Left lung (tissue), 10 donors: ENCODE measurements around the gene HSPA8. TPM values are rescaled to one million over a fixed set of nuclear protein-coding genes. Genes with fewer than 3 reads are reported as not detected.

Source experiments
- ATAC-seq: fragments of 200-7000 bp; cut with Tn5 transposase; one replicate; pipeline ENCODE4 v1.9.1; 2020; ENCODE audit warnings: moderate library complexity
- DNase-seq, 4 donors: peaks; one replicate each; pipeline ENCODE4 v3.0.0-alpha.2; 2013 to 2020
- H3K27ac ChIP-seq, 2 donors: fragments of 200-600 bp; sonication (generic) in 1 of 2; one replicate each; pipeline versions ENCODE4 v1.5.0 to v1.8.0; 2020 to 2021
- H3K27me3 ChIP-seq, 2 donors: fragments of 200-600 bp; sonication (generic) in 1 of 2; one replicate each; pipeline versions ENCODE4 v1.5.0 to v1.8.0; 2020 to 2021
- H3K36me3 ChIP-seq, 2 donors: fragments of 200-600 bp; sonication (generic) in 1 of 2; one replicate each; pipeline versions ENCODE4 v1.5.0 to v1.8.0; 2020 to 2021
- H3K4me1 ChIP-seq, 2 donors: fragments of 200-600 bp; one replicate each; pipeline ENCODE4 v1.8.0; 2021
- H3K4me3 ChIP-seq, 2 donors: fragments of 200-600 bp; sonication (generic) in 1 of 2; one replicate each; pipeline versions ENCODE4 v1.5.0 to v1.8.0; 2020 to 2021; ENCODE audit warnings: mild to moderate bottlenecking in 1 of 2
- H3K9me3 ChIP-seq, 2 donors: fragments of 200-600 bp; sonication (generic) in 1 of 2; one replicate each; pipeline versions ENCODE4 v1.5.0 to v1.8.0; 2020 to 2021
- intact Hi-C, 2 donors: fragments of 100-400 bp; cut with DNase I; formaldehyde crosslinking; loops; one replicate each; pipeline versions ENCODE4 v1.11.2 to v1.14.2; 2022
- polyA plus RNA-seq, 6 donors: library from polyadenylated mRNA; unstranded; fragments of 120-200 nt; gene quantifications; one replicate each; pipeline ENCODE4 v1.2.1, GENCODE V29; 2013; ENCODE audit not compliant: insufficient read length in 6 of 6
- total RNA-seq, 2 donors: library from RNA; stranded (reverse); fragmentation: NEBNext Ultra II Directional; extraction: Animal tissue kit (Norgen Biotek cat#: 25700); gene quantifications; one replicate each; pipeline ENCODE4 v1.2.1, GENCODE V29; 2021
- TF ChIP-seq, protein P1 (sequence below), 2 donors: fragments of 200-600 bp; sonication (generic) in 1 of 2; IDR thresholded peaks; one replicate each; pipeline versions ENCODE4 v1.5.0 to v1.8.0; 2021; ENCODE audit warnings: antibody characterized with exemption in 2 of 2
- donor health status: DM: no; HTN: yes; CAD: no.
- donor health status: DM: no; HTN: no; CAD: no.

HSPA8 gene
- total and polyA plus RNA-seq, 8 donors: 823 to 1,371 (median 1,074) TPM

DNA sequence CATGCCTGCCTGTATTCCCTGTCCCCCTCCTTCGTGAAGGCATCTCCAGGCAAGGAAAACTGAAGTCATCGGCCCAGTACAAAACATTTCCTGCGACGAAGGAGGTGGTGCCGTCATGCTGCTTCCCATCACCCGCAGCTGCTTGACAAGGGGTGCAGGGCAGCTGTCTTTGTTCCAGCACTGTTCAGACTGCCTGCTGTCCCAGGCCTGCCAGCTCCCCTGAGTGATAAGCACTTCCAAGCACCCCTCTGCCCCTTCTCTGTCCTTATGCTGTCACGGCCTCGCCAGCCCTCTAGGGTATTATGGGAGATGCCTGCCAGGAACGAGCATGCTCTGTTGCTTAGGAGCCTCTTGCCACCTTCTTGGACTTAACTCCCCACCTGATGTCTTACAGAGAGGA is 43.2 kb downstream of the HSPA8 start:
- no peak overlapping the region for H3K27ac ChIP-seq
- ATAC-seq (no peak), DNase-seq (no peak)
- no peaks in the 10 kb centered on the region for H3K36me3 ChIP-seq
- no peak overlapping the region for H3K4me3 ChIP-seq
- TF ChIP-seq, protein P1, sequence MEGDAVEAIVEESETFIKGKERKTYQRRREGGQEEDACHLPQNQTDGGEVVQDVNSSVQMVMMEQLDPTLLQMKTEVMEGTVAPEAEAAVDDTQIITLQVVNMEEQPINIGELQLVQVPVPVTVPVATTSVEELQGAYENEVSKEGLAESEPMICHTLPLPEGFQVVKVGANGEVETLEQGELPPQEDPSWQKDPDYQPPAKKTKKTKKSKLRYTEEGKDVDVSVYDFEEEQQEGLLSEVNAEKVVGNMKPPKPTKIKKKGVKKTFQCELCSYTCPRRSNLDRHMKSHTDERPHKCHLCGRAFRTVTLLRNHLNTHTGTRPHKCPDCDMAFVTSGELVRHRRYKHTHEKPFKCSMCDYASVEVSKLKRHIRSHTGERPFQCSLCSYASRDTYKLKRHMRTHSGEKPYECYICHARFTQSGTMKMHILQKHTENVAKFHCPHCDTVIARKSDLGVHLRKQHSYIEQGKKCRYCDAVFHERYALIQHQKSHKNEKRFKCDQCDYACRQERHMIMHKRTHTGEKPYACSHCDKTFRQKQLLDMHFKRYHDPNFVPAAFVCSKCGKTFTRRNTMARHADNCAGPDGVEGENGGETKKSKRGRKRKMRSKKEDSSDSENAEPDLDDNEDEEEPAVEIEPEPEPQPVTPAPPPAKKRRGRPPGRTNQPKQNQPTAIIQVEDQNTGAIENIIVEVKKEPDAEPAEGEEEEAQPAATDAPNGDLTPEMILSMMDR (IDR thresholded peaks at IDR 0.05): no peak
- H3K9me3 ChIP-seq: no peaks in the 10 kb centered on the region
- H3K27me3 ChIP-seq: peaks cover 0 to 8% of the 10 kb centered on the region in 2 donors
- intact Hi-C loops: no loop called here
- H3K4me1 ChIP-seq: peaks cover 4 to 10% of the 10 kb centered on the region in 2 donors

DNA sequence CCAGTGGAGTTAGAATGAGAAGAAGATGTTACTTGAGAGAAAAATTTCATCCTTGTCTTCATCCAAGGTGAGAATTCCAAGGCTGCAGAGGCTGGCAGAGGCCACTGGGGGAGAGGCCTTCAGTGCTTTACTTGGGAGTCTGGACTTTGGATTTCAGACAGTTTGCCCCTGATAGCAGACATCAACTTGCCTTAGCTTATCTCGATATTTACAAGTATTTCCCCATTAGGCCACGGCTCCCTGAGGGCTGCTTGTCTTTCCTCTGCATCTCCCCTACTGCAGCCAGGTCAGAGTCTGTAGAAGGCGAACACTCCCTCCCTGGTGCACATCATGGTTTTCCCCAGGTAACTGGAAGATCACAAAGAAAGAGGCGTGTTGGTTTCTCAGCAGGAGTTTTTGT is 50.4 kb downstream of the HSPA8 start:
- TF ChIP-seq, protein P1 (IDR thresholded peaks at IDR 0.05): no peak
- Histone ChIP-seq H3K4me3 (no peak overlapping the region), H3K36me3 (no peaks in the 10 kb centered on the region), H3K4me1 (no peaks in the 10 kb centered on the region), H3K27me3 (peaks cover 0 to 14% of the 10 kb centered on the region in 2 donors), H3K9me3 (no peaks in the 10 kb centered on the region), H3K27ac (no peak overlapping the region)
- no peak for ATAC-seq
- DNase-seq: no peak
- intact Hi-C loops: no loop called here

Other genes with a start within 250 kb of the HSPA8 start
- gene CRTAM, start 223.6 kb downstream of the HSPA8 start, total RNA-seq: 1 to 10 TPM; 2.5 to 3.4 TPM
- gene CRTAM, start 223.6 kb downstream of the HSPA8 start, polyA plus RNA-seq: under 1 TPM; 0.15 to 0.43 (median 0.34) TPM
- gene JHY, start 179.4 kb downstream of the HSPA8 start, total RNA-seq: 1 to 10 TPM; 7.3 to 9.8 TPM
- 1 to 10 TPM; 8.0 to 10.0 (median 8.5) TPM for gene JHY, start 179.4 kb downstream of the HSPA8 start, polyA plus RNA-seq
- not detected for gene BSX, start 80.3 kb downstream of the HSPA8 start, total RNA-seq
- not detected for gene BSX, start 80.3 kb downstream of the HSPA8 start, polyA plus RNA-seq
- gene CLMP, start 133.1 kb upstream of the HSPA8 start, total RNA-seq: 10 to 100 TPM; 20.4 to 22.5 TPM
- 10 to 100 TPM; 16.5 to 19.5 (median 17.9) TPM for gene CLMP, start 133.1 kb upstream of the HSPA8 start, polyA plus RNA-seq